ENCODE data around the gene USP38.

DNA sequence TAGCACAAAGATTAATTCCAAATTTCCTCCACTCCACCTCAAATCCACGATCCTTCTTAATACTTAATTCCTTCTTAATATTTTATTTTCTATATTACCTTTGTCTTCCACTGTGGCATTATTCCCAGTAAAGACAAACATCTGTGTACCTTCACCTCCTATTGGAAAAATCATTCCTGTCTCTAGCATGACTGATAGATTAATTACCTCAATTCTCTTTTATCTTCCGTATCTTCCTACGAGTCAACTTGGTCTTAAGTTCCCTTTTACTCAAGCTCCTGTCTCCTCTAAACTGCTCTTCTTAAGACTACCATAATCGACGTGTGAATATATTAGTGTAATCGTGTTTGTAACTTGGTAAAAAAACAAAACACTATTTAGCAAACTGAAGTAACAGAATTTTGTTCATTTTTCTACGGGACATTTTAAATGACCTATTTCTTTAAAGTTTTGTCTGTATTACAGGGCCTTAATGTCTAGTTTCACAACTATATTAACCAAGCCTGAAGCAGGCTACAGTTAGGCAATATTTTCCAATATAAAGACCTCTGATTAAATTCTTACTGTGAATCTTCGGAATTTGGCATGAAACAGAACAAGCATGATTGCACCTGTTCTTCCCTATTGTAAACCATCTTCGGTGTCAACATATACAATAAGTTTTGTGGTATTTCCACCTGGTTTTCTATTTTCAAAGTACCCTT lies 1.1 kb upstream of the USP38 start:
- no peak for TF ChIP-seq POLR2A (IDR thresholded peaks at IDR 0.05)
- TF ChIP-seq, protein P1, sequence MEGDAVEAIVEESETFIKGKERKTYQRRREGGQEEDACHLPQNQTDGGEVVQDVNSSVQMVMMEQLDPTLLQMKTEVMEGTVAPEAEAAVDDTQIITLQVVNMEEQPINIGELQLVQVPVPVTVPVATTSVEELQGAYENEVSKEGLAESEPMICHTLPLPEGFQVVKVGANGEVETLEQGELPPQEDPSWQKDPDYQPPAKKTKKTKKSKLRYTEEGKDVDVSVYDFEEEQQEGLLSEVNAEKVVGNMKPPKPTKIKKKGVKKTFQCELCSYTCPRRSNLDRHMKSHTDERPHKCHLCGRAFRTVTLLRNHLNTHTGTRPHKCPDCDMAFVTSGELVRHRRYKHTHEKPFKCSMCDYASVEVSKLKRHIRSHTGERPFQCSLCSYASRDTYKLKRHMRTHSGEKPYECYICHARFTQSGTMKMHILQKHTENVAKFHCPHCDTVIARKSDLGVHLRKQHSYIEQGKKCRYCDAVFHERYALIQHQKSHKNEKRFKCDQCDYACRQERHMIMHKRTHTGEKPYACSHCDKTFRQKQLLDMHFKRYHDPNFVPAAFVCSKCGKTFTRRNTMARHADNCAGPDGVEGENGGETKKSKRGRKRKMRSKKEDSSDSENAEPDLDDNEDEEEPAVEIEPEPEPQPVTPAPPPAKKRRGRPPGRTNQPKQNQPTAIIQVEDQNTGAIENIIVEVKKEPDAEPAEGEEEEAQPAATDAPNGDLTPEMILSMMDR (IDR thresholded peaks at IDR 0.05), result no peak
